SK-N-SH treated with all-trans-retinoic acid at 6 μM for 48 hours (cell line): ENCODE data around the gene FNDC3B.

Source experiments
- CSDC2 ChIP-seq: fragments of 250-450 bp; sonication (Bioruptor Pico); IDR thresholded peaks from 2 replicates; pipeline ENCODE4 v1.5.0; 2020; ENCODE audit warnings: mild to moderate bottlenecking, moderate library complexity
- ISL1 ChIP-seq: fragments of 250-450 bp; sonication (Bioruptor Pico); IDR thresholded peaks from 2 replicates; pipeline ENCODE4 v2.1.2; 2022; ENCODE audit warnings: mild to moderate bottlenecking, moderate library complexity
- TF ChIP-seq, protein P1 (sequence below): fragments of 250-450 bp; sonication (Bioruptor Pico); IDR thresholded peaks from 2 replicates; pipeline ENCODE4 v1.5.0; 2020; ENCODE audit warnings: mild to moderate bottlenecking, moderate library complexity

DNA sequence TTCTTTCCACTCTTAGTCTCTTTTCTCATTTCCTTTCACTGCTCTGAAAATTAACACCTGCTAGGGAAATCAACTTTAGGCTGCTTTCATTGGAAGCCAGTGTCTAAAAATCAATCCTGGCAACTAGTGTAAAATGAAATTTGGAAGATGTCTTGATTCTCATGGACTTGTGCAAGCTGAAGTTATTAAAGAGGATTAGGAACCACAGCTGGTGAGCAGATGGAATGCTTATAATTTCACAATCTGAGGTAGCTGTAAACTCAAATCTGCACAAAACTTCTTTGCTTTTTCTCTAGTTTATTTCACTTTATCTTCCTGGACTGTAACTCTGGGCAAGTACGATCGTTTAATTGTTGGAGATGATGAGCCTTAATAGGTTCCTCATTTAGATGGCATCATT lies 233.3 kb downstream of the FNDC3B start:
- TF ChIP-seq ISL1 (CRISPR knock-in tag) (no peak), CSDC2 (no peak)
- TF ChIP-seq, protein P1, sequence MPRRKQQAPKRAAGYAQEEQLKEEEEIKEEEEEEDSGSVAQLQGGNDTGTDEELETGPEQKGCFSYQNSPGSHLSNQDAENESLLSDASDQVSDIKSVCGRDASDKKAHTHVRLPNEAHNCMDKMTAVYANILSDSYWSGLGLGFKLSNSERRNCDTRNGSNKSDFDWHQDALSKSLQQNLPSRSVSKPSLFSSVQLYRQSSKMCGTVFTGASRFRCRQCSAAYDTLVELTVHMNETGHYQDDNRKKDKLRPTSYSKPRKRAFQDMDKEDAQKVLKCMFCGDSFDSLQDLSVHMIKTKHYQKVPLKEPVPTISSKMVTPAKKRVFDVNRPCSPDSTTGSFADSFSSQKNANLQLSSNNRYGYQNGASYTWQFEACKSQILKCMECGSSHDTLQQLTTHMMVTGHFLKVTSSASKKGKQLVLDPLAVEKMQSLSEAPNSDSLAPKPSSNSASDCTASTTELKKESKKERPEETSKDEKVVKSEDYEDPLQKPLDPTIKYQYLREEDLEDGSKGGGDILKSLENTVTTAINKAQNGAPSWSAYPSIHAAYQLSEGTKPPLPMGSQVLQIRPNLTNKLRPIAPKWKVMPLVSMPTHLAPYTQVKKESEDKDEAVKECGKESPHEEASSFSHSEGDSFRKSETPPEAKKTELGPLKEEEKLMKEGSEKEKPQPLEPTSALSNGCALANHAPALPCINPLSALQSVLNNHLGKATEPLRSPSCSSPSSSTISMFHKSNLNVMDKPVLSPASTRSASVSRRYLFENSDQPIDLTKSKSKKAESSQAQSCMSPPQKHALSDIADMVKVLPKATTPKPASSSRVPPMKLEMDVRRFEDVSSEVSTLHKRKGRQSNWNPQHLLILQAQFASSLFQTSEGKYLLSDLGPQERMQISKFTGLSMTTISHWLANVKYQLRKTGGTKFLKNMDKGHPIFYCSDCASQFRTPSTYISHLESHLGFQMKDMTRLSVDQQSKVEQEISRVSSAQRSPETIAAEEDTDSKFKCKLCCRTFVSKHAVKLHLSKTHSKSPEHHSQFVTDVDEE (CRISPR knock-in tag): no peak
